Common myeloid progenitor, CD34-positive (primary cell): ENCODE measurements around the gene COL27A1.

Experiments
- CTCF ChIA-PET: fragments of 350-600 bp; sonication (Branson Sonifier 250); formaldehyde crosslinking; loops from one replicate; lab custom pipeline; 2021; ENCODE audit warnings: antibody characterized with exemption; lab: Charles Lee
- POLR2A ChIA-PET: fragments of 350-600 bp; sonication (Branson Sonifier 250); formaldehyde crosslinking; loops from one replicate; lab custom pipeline; 2021; ENCODE audit warnings: antibody characterized with exemption; lab: Charles Lee
- DNase-seq, 3 donors: peaks; one replicate each; pipeline versions ENCODE4 v3.0.0 to v3.0.0-alpha.2; 2013
- H3K27ac ChIP-seq, 2 experiments: 1 replicate in 1 of 2; 2 replicates in 1 of 2; pipeline ENCODE4 v1.7.0; 2013; ENCODE audit warnings: inconsistent platforms in 2 of 2, low read length in 2 of 2, mild to moderate bottlenecking in 2 of 2, low read depth in 1 of 2, moderate library complexity in 1 of 2; ENCODE audit not compliant: severe bottlenecking in 2 of 2, insufficient read depth in 1 of 2, poor library complexity in 1 of 2
- H3K27me3 ChIP-seq, 5 experiments: replicated peaks in 2 of 5; 1 replicate in 3 of 5; 2 replicates in 2 of 5; pipeline versions ENCODE4 v1.6.1 to v1.7.0; 2013; ENCODE audit warnings: low read length in 4 of 5, mild to moderate bottlenecking in 2 of 5, moderate library complexity in 2 of 5, inconsistent platforms in 1 of 5; ENCODE audit not compliant: insufficient read depth in 5 of 5, control insufficient read depth in 4 of 5
- H3K36me3 ChIP-seq, 4 experiments: 1 replicate in 2 of 4; 2 replicates in 2 of 4; pipeline versions ENCODE4 v1.6.1 to v1.7.0; 2013; ENCODE audit warnings: low read length in 3 of 4, control low read depth in 1 of 4, mild to moderate bottlenecking in 1 of 4; ENCODE audit not compliant: control insufficient read depth in 4 of 4, insufficient read depth in 4 of 4
- H3K4me1 ChIP-seq, 4 experiments: 1 replicate in 3 of 4; 2 replicates in 1 of 4; pipeline versions ENCODE4 v1.6.1 to v1.7.1; 2013; ENCODE audit warnings: low read length in 3 of 4, mild to moderate bottlenecking in 3 of 4, control low read depth in 1 of 4, inconsistent platforms in 1 of 4, moderate library complexity in 1 of 4; ENCODE audit not compliant: control insufficient read depth in 4 of 4, insufficient read depth in 4 of 4; ENCODE audit errors: control extremely low read depth in 1 of 4
- H3K4me3 ChIP-seq, 7 experiments: 1 replicate in 4 of 7; 2 replicates in 3 of 7; pipeline versions ENCODE4 v1.5.1 to v1.7.0; 2013; ENCODE audit warnings: mild to moderate bottlenecking in 7 of 7, low read length in 6 of 7, moderate library complexity in 6 of 7, inconsistent platforms in 2 of 7, low read depth in 2 of 7, control low read depth in 1 of 7; ENCODE audit not compliant: insufficient read depth in 4 of 7, control insufficient read depth in 1 of 7; ENCODE audit errors: extremely low read depth in 1 of 7
- H3K9me3 ChIP-seq, 5 experiments: 1 replicate in 4 of 5; 2 replicates in 1 of 5; pipeline versions ENCODE4 v1.6.1 to v1.7.1; 2013; ENCODE audit warnings: low read length in 4 of 5, mild to moderate bottlenecking in 2 of 5, inconsistent platforms in 1 of 5, low read depth in 1 of 5, moderate library complexity in 1 of 5; ENCODE audit not compliant: control insufficient read depth in 4 of 5, insufficient read depth in 2 of 5; ENCODE audit errors: control extremely low read depth in 1 of 5
- WGBS: methylation state at CpG from one replicate; pipeline ENCODE4 v1.1.5; 2013; ENCODE audit not compliant: insufficient coverage; 5-methylcytosine and 5-hydroxymethylcytosine counted together

COL27A1 gene

DNA sequence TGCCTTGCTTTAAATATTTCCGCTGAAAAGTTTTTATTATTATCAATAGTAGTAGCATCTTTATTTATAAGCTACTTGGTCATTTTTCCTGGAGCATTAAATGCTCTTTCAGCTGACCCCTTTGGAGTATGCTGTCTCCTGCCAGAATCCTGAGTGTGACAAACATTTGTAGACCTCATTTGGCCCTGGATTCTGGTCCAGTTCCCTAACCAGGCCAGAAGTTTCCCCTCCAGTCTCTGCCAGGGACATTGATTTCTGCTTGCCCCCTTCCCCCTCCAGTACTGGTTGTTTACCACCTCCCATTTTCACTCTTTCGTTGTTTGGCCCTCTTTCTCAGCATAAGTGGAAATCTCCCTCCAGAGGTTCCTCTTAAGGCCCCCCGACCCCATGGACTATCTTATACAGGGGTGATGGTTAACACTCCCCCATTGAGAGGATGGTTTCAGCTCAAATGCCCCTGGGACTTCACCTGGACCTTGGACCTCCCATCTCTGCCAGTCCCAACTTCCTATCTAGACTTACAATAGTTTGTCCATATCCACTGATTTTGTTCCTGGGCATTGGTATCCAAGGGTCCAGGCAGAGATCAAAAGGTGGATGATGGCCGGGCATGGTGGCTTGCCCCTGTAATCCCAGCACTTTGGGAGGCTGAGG, 24.6 kb upstream of the COL27A1 start:
- Histone ChIP-seq H3K27ac (no peak overlapping the region), H3K36me3 (no peaks in the 10 kb centered on the region), H3K9me3 (peaks cover 0 to 15% (median 6%) of the 10 kb centered on the region in 5 experiments), H3K4me3 (no peak overlapping the region), H3K4me1 (no peaks in the 10 kb centered on the region), H3K27me3 (peaks cover 0 to 3% (median 0%) of the 10 kb centered on the region in 5 experiments)
- no peak for DNase-seq
- POLR2A ChIA-PET: no interaction called here
- 92% methylated on average over 2 of the region's 4 CpGs for WGBS
- CTCF ChIA-PET: no interaction called here

DNA sequence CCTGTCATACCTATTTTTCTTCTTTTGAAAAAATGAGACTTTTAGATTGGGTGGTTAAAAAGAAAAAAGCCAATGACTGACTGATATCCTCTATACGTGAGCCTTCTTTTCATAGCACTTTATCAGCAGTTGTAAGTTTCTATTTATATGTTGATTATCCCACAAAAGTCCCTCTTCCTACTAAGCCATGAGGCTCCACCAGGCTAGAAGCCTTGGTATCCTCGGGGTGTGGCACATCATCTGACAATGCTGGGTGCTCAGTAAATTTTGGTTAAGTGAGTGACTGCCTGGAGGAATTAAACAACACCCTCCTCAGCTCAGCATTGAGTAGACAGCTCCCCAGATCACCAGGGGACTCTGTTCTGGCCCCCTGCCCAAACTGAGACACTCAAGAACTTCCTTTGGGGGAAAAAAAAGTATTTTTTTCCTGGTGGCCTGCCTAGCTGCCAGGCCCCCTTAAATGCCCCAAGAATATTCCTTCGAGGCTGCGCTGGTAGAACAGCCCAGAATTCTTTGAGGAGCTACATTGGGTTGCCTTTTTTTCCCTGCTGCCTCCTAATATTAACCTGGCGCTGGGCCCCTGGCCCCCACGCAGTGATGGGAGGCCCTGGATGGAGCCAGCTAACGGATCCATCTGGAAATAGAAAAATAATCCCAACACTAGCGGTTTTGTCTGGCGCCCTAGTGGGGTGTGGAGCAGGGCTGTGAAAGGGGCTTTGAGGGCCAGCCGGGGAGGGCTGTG, 23.4 kb upstream of the COL27A1 start:
- no peak for DNase-seq
- ChIA-PET CTCF (interaction anchor here (0.8 kb wide), 1 partner anchor 24 kb away, joined by 3 read pairs; no protein-coding TSS in a partner anchor), POLR2A (interaction anchor here (0.6 kb wide), 1 partner anchor 159 kb away, joined by 3 read pairs; no protein-coding TSS in a partner anchor)
- Histone ChIP-seq H3K4me1 (no peaks in the 10 kb centered on the region), H3K9me3 (peaks cover 0 to 14% (median 6%) of the 10 kb centered on the region in 5 experiments), H3K27ac (no peak overlapping the region), H3K4me3 (no peak overlapping the region), H3K36me3 (no peaks in the 10 kb centered on the region), H3K27me3 (peaks cover 0 to 4% (median 0%) of the 10 kb centered on the region in 5 experiments)
- WGBS: 96% methylated on average over 4 of the region's 10 CpGs

DNA sequence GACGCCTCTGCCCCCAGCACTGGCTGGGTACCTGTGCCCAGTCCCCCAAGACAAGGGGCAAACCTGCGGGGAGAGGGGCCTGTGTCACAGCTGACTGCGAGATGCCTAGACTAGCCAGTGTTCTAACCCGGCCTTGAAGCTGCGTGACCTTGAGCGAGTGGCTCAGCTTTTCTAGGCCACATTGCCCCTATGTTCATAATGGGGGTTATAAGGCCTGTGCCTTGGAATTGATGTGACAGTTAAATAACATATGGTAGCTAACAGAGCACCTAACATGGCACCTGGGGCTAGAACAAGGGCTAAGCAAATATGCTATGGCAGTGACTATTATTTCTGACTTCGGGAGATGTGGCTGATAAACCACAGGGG, 22.8 kb upstream of the COL27A1 start:
- no peak overlapping the region for H3K27ac ChIP-seq
- CTCF ChIA-PET: interaction anchor here (0.8 to 0.9 kb wide), 2 partner anchors 9 to 24 kb away, joined by 3 read pairs; no protein-coding TSS in a partner anchor
- H3K4me1 ChIP-seq: no peaks in the 10 kb centered on the region
- H3K36me3 ChIP-seq: no peaks in the 10 kb centered on the region
- peaks cover 0 to 5% (median 0%) of the 10 kb centered on the region in 5 experiments for H3K27me3 ChIP-seq
- 96% methylated on average over 5 of the region's 7 CpGs for WGBS
- H3K9me3 ChIP-seq: peaks cover 0 to 8% (median 2%) of the 10 kb centered on the region in 5 experiments
- DNase-seq: no peak
- POLR2A ChIA-PET: interaction anchor here (0.6 kb wide), 1 partner anchor 159 kb away, joined by 3 read pairs; no protein-coding TSS in a partner anchor
- no peak overlapping the region for H3K4me3 ChIP-seq

DNA sequence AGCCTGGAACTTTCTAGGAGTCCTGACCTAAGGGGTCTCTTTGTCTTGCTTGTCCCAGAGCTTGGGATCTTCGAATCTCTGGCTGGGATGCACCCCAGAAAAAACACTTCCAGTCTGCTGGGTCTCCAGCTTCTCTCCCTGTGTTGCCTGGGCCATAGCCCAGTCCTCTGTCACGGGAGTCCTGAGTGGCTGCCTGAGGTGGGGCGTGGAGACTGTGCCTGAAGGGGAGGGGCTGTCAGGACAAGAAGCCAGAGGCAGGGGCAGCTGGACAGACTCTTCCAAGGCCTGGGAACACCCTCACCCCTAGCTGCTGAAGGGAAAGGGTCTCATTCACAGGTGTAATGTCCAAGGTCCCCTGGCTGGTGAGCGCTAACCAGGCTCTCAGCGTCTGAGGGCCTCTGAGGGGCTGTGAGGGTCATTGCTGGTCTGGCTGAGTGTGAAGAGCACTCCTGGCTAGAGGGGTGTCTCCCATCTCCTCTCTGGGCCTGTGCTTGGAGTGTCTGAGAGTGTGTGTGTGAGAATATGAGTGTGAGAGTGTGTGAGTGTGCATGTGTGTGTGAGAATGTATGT, 20.4 kb upstream of the COL27A1 start:
- Histone ChIP-seq H3K4me1 (no peaks in the 10 kb centered on the region), H3K36me3 (no peaks in the 10 kb centered on the region), H3K9me3 (no peaks in the 10 kb centered on the region), H3K27me3 (peaks cover 0 to 5% (median 0%) of the 10 kb centered on the region in 5 experiments), H3K4me3 (no peak overlapping the region), H3K27ac (no peak overlapping the region)
- CTCF ChIA-PET: interaction anchor here (1.2 kb wide), 1 partner anchor 17 kb away, joined by 3 read pairs; no protein-coding TSS in a partner anchor
- POLR2A ChIA-PET: no interaction called here
- no peak for DNase-seq
- WGBS: 92% methylated on average over 4 of the region's 5 CpGs

DNA sequence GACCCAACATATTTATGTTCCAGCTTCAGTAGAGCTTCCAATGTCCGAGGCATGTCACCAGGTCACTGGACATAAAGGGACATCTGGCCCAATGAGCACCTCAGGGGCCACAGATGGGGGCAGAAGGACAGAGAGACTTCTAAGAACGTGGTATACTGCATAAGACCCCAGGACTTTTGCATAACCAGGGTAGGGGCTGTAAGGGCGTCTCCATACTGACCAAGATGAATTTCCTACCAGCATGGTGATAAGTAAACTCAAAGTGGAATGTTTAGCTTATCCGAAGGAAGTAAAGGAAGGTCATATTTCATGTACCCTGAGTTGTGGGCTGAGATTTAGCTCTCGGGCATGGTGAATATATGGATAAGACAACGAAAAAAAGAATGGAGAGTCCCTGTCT, 17.5 kb upstream of the COL27A1 start:
- no peaks in the 10 kb centered on the region for H3K9me3 ChIP-seq
- DNase-seq: no peak
- H3K4me3 ChIP-seq: no peak overlapping the region
- H3K36me3 ChIP-seq: no peaks in the 10 kb centered on the region
- CTCF ChIA-PET: interaction anchor here (0.9 to 1.5 kb wide), 2 partner anchors 31 to 153 kb away, joined by 3 to 4 read pairs; no protein-coding TSS in a partner anchor
- H3K27ac ChIP-seq: no peak overlapping the region
- peaks cover 0 to 14% (median 2%) of the 10 kb centered on the region in 5 experiments for H3K27me3 ChIP-seq
- H3K4me1 ChIP-seq: no peaks in the 10 kb centered on the region
- POLR2A ChIA-PET: no interaction called here
- 97% methylated on average over 4 of the region's 6 CpGs for WGBS

DNA sequence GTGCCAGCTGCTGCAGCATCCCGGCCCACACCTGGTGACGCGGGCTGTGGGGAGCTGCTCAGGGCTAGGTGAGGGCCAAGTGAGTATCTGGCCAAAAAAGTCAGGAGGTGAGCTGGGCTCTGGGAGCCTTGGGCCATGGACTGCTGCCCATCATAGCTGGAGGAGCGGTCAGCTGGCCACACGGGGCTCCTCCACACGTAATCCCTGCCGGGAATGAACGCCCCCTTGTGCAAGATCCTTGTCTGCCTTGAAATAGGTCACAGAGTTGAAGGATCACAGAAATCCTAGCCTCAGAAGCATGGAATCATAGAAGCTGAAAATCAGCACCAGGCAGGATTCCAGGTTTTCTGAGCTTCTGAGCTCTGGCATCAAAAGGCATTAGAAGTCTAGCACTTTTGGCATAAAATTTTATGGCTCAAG, 16.8 kb upstream of the COL27A1 start:
- Histone ChIP-seq H3K4me1 (no peaks in the 10 kb centered on the region), H3K27me3 (peaks cover 0 to 14% (median 2%) of the 10 kb centered on the region in 5 experiments), H3K4me3 (no peak overlapping the region), H3K9me3 (no peaks in the 10 kb centered on the region), H3K27ac (no peak overlapping the region), H3K36me3 (no peaks in the 10 kb centered on the region)
- DNase-seq: no peak
- ChIA-PET CTCF (interaction anchor here (0.9 kb wide), 1 partner anchor 32 kb away, joined by 3 read pairs; no protein-coding TSS in a partner anchor), POLR2A (no interaction called here)
- WGBS: 98% methylated on average over 8 of the region's 8 CpGs
